ENCODE results near the gene MAPK8IP1. TPM values are rescaled to one million over a fixed set of nuclear protein-coding genes. Genes with fewer than 3 reads are reported as not detected.

The MAPK8IP1 gene
- total RNA-seq, 4 donors from 2014 or later, result 9.8 to 17.5 (median 13.8) TPM

GRCh38 chr11:45853332-45854219 is 31.9 kb upstream of the MAPK8IP1 start:
- Histone ChIP-seq H3K27me3 (no peaks in the 10 kb centered on the region), H3K36me3 (peaks cover 0 to 27% of the 10 kb centered on the region in 2 donors), H3K4me1 (peaks cover 47 to 100% (median 91%) of the 10 kb centered on the region in 3 donors), H3K9me3 (no peaks in the 10 kb centered on the region), H3K4me3 (no peak overlapping the region), H3K27ac (peak overlapping the region; percentile 31 to 99 (median 94))
- TF ChIP-seq EP300 (IDR thresholded peaks at IDR 0.05) (no peak), POLR2AphosphoS5 (IDR thresholded peaks at IDR 0.05) (peak; percentile 21), CTCF (IDR thresholded peaks at IDR 0.05) (no peak)
- ATAC-seq, result no peak
- WGBS, 2 donors (ENCODE audit: low coverage in 1 of 2), result 50 to 53% methylated on average over 3 to 6 of the region's 7 CpGs

GRCh38 chr11:45855308-45855707 is 30.1 kb upstream of the MAPK8IP1 start:
- peaks cover 0 to 32% of the 10 kb centered on the region in 2 donors for H3K36me3 ChIP-seq
- H3K9me3 ChIP-seq, result no peaks in the 10 kb centered on the region
- TF ChIP-seq CTCF (IDR thresholded peaks at IDR 0.05) (no peak), EP300 (IDR thresholded peaks at IDR 0.05) (no peak), POLR2A (IDR thresholded peaks at IDR 0.05) (no peak), POLR2AphosphoS5 (IDR thresholded peaks at IDR 0.05) (no peak)
- no peak overlapping the region for H3K4me3 ChIP-seq
- 56 to 80% methylated on average over 2 to 4 of the region's 5 CpGs for WGBS, 2 donors (ENCODE audit: low coverage in 1 of 2)
- ATAC-seq, result no peak
- H3K4me1 ChIP-seq, result peaks cover 55 to 100% (median 94%) of the 10 kb centered on the region in 3 donors
- no peaks in the 10 kb centered on the region for H3K27me3 ChIP-seq
- H3K27ac ChIP-seq, result peak overlapping the region; percentile 89 to 99 (median 94)

GRCh38 chr11:45856044-45856468 is 29.4 kb upstream of the MAPK8IP1 start:
- Histone ChIP-seq H3K27ac (peak overlapping the region; percentile 89 to 99 (median 94)), H3K4me3 (no peak overlapping the region), H3K27me3 (no peaks in the 10 kb centered on the region), H3K4me1 (peaks cover 56 to 99% (median 89%) of the 10 kb centered on the region in 3 donors), H3K36me3 (peaks cover 0 to 40% of the 10 kb centered on the region in 2 donors), H3K9me3 (no peaks in the 10 kb centered on the region)
- peak; percentile 5 for ATAC-seq
- WGBS, 2 donors (ENCODE audit: low coverage in 1 of 2), result 13% methylated on average over 1 of the region's 6 CpGs; no CpG with 5 or more reads in 1 of the 2 donors
- TF ChIP-seq POLR2AphosphoS5 (IDR thresholded peaks at IDR 0.05) (peak; percentile 54), CTCF (IDR thresholded peaks at IDR 0.05) (no peak)

GRCh38 chr11:45857961-45858474 is 27.4 kb upstream of the MAPK8IP1 start:
- peaks cover 6 to 60% of the 10 kb centered on the region in 2 donors for H3K36me3 ChIP-seq
- H3K27ac ChIP-seq, result peak overlapping the region; percentile 89 to 99 (median 94)
- no peak overlapping the region for H3K4me3 ChIP-seq
- peaks cover 43 to 85% (median 72%) of the 10 kb centered on the region in 3 donors for H3K4me1 ChIP-seq
- no peaks in the 10 kb centered on the region for H3K9me3 ChIP-seq
- peak; percentile 56 for ATAC-seq
- H3K27me3 ChIP-seq, result no peaks in the 10 kb centered on the region
- TF ChIP-seq EP300 (IDR thresholded peaks at IDR 0.05) (no peak), CTCF (IDR thresholded peaks at IDR 0.05) (no peak), POLR2AphosphoS5 (IDR thresholded peaks at IDR 0.05) (no peak), POLR2A (IDR thresholded peaks at IDR 0.05) (no peak)
- WGBS, 2 donors (ENCODE audit: low coverage in 1 of 2), result 0 to 13% methylated on average over 1 to 2 of the region's 2 CpGs

All from gastroesophageal sphincter (tissue), 4 donors.